ENCODE results near the gene C3orf33. TPM values are rescaled to one million over a fixed set of nuclear protein-coding genes. Genes with fewer than 3 reads are reported as not detected.

Gene C3orf33, protein sequence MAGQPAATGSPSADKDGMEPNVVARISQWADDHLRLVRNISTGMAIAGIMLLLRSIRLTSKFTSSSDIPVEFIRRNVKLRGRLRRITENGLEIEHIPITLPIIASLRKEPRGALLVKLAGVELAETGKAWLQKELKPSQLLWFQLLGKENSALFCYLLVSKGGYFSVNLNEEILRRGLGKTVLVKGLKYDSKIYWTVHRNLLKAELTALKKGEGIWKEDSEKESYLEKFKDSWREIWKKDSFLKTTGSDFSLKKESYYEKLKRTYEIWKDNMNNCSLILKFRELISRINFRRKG
- total RNA-seq (10 to 100 TPM in 1 of 2 donors, 1 to 10 TPM in 1; 9.3 to 11.9 TPM), polyA plus RNA-seq (ENCODE audit: insufficient read depth, low read depth, low replicate concordance) (3.5 TPM)
- long read RNA-seq, donor 1, transcript C3orf33-201 (5 exons, 1,884 nt): major isoform, 5 of 6 reads
- long read RNA-seq, donor 1, partial matches to known transcripts: 0 of 6 reads
- long read RNA-seq, donor 1, other reads (novel, unspliced or antisense): 0 of 6 reads
- long read RNA-seq, donor 2, partial matches to known transcripts: 0 of 1 reads
- long read RNA-seq, donor 2, other reads (novel, unspliced or antisense): 0 of 1 reads

DNA sequence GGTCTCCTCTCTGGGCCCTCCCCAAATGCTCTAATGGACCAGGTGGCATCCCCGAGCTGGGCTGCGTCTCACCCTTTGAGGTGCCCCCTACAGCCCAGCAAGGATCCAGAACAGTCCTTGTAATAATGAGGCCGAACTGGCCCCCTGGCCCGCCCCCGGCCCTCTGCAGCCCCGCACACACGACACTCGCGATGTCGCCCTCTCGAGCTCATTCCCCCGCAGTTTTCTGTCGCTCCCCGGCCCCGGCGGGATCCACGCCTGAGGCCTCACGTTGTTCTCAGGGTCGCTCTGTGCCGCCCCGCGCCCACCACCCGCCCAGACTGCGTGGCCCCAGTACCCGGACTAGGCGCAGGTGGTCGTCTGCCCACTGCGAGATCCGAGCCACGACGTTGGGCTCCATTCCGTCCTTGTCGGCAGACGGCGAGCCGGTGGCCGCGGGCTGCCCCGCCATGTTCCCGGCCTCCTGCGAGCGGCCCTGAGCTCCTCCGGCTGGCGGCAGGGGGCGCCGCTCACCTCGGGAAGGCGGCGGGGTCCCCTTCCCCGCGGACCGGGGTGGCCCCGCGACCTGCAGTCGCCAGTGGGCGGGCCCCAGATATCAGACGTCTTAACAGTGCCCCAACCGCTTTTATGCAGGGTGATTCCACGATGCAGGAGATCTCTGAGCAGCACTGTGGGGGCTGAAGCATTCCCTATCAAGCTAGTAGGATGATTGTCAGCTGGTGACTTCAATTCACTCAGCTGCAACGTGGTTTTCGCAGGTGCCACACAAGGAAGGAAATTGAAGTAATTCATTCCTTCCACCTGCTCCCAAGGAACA is at the start of gene C3orf33:
Gene C3orf33, minus strand, starts transcription at position 477 of the 817 bp plus-strand sequence. Its CDS starts 26 bp downstream, at position 451.
- no peaks in the 10 kb centered on the region for H3K36me3 ChIP-seq (ENCODE audit: low read depth, missing control alignments)
- WGBS, 2 donors: 0 to 1% methylated on average over 6 to 61 of the region's 61 CpGs
- no peaks in the 10 kb centered on the region for H3K4me1 ChIP-seq
- peak; percentile 78 for DNase-seq
- intact Hi-C loops (cut with DNase I; ENCODE audit: low total_unique reads): no loop called here
- peak within 1 kb of the TSS; percentile 79 to 84 for H3K4me3 ChIP-seq
- no peak for TF ChIP-seq POLR2A (IDR thresholded peaks at IDR 0.05)
- peak; percentile 67 to 88 (median 75) for TF ChIP-seq CTCF (IDR thresholded peaks at IDR 0.05)
- H3K27me3 ChIP-seq: no peaks in the 10 kb centered on the region
- H3K27ac ChIP-seq: peak within 1 kb of the TSS; percentile 89 to 91
- no peaks in the 10 kb centered on the region for H3K9me3 ChIP-seq

GRCh38 chr3:155854141-155854940 is 48.3 kb upstream of the C3orf33 start, which contains the start of gene SLC33A1:
Gene SLC33A1, minus strand, starts transcription at chr3:155854427. Its CDS starts 430 bp downstream, at chr3:155853997.
- no peak for TF ChIP-seq POLR2A (IDR thresholded peaks at IDR 0.05)
- peak in 1 of 3 experiments; percentile 26 for TF ChIP-seq CTCF (IDR thresholded peaks at IDR 0.05)
- Histone ChIP-seq H3K27me3 (no peaks in the 10 kb centered on the region), H3K36me3 (ENCODE audit: low read depth, missing control alignments) (no peaks in the 10 kb centered on the region), H3K9me3 (no peaks in the 10 kb centered on the region), H3K4me1 (peaks cover 15% of the 10 kb centered on the region), H3K4me3 (peak within 1 kb of the TSS; percentile 96 to 97), H3K27ac (peak within 1 kb of the TSS; percentile 92 to 96)
- WGBS, 2 donors: 0 to 1% methylated on average over 36 to 42 of the region's 50 CpGs
- intact Hi-C loops (cut with DNase I; ENCODE audit: low total_unique reads): no loop called here
- DNase-seq: peak; percentile 99

- peak; percentile 22 for DNase-seq
- Histone ChIP-seq H3K9me3 (no peaks in the 10 kb centered on the region), H3K36me3 (ENCODE audit: low read depth, missing control alignments) (no peaks in the 10 kb centered on the region), H3K4me3 (peak overlapping the region; percentile 96 to 97), H3K27me3 (no peaks in the 10 kb centered on the region), H3K4me1 (peaks cover 15% of the 10 kb centered on the region), H3K27ac (peak overlapping the region; percentile 92 to 96)
- intact Hi-C loops (cut with DNase I; ENCODE audit: low total_unique reads): no loop called here
- no peak for TF ChIP-seq CTCF (IDR thresholded peaks at IDR 0.05)
- TF ChIP-seq POLR2A (IDR thresholded peaks at IDR 0.05): no peak
- 2% methylated on average over 29 to 44 of the region's 45 CpGs for WGBS, 2 donors
These were observed 47.4 kb upstream of the C3orf33 start for GRCh38 chr3:155853214-155854140.

All from testis (tissue), 5 donors.